H1 (cell line): ENCODE measurements around the gene ANXA2R. TPM values are rescaled to one million over a fixed set of nuclear protein-coding genes. Genes with fewer than 3 reads are reported as not detected.
A peak's percentile ranks its signal among the peaks of the same experiment; 100 is the strongest.

Experiments used
- CTCF ChIA-PET: fragments of 300-600 bp; sonication (Branson Sonifier 250); formaldehyde crosslinking; loops from one replicate; lab custom pipeline; 2021; ENCODE audit not compliant: partially characterized antibody; lab: Charles Lee
- POLR2A ChIA-PET: fragments of 300-600 bp; sonication (Branson Sonifier 250); formaldehyde crosslinking; loops from one replicate; lab custom pipeline; 2021; ENCODE audit warnings: inconsistent platforms; ENCODE audit not compliant: partially characterized antibody; lab: Charles Lee
- DNase-seq, 2 experiments: peaks; one replicate each; pipeline versions ENCODE4 v3.0.0 to v3.0.0-alpha.2; 2010 to 2022; ENCODE audit warnings: low spot score in 2 of 2, low read depth in 1 of 2, mixed read lengths in 1 of 2
- FAIRE-seq: peaks from 2 replicates; lab custom pipeline; 2011; peaks lifted over from hg19 to GRCh38; lab: Jason Lieb, UNC
- H2AFZ ChIP-seq: 2 replicates; pipeline ENCODE4 v1.8.1; 2012; ENCODE audit warnings: low read length, inconsistent platforms
- H2AK5ac ChIP-seq: 2 replicates; pipeline ENCODE4 v1.6.1; 2013; ENCODE audit warnings: low read depth, low read length
- H2BK120ac ChIP-seq: replicated peaks from 2 replicates; pipeline ENCODE3; 2013; ENCODE audit warnings: low read depth, low read length, inconsistent platforms
- H2BK12ac ChIP-seq: 2 replicates; pipeline ENCODE4 v1.6.1; 2013; ENCODE audit warnings: low read depth, low read length
- H2BK15ac ChIP-seq: 2 replicates; pipeline ENCODE4 v1.6.1; 2013; ENCODE audit warnings: low read length
- H2BK20ac ChIP-seq: 2 replicates; pipeline ENCODE4 v1.6.1; 2013; ENCODE audit warnings: low read length
- H2BK5ac ChIP-seq: 2 replicates; pipeline ENCODE4 v1.6.1; 2013; ENCODE audit warnings: low read depth, low read length
- H3K14ac ChIP-seq: 2 replicates; pipeline ENCODE4 v1.6.1; 2013; ENCODE audit warnings: inconsistent platforms; ENCODE audit not compliant: insufficient read length
- H3K18ac ChIP-seq: 2 replicates; pipeline ENCODE4 v1.6.1; 2013; ENCODE audit warnings: low read length; ENCODE audit errors: extremely low read depth
- H3K23ac ChIP-seq: 2 replicates; pipeline ENCODE4 v1.6.1; 2013; ENCODE audit warnings: inconsistent platforms; ENCODE audit not compliant: insufficient read length
- H3K23me2 ChIP-seq: 2 replicates; pipeline ENCODE4 v1.6.1; 2013; ENCODE audit warnings: low read depth, low read length
- H3K27ac ChIP-seq: 2 replicates; pipeline ENCODE4 v1.6.1; 2011; ENCODE audit warnings: low read depth, low read length, inconsistent platforms
- H3K27me3 ChIP-seq, 4 experiments: replicated peaks in 1 of 4; 1 replicate in 1 of 4; 2 replicates in 3 of 4; pipeline versions ENCODE4 v1.6.1 to v1.8.1; 2011 to 2013; ENCODE audit warnings: low read length in 3 of 4, mild to moderate bottlenecking in 3 of 4, inconsistent platforms in 2 of 4, mixed read lengths in 2 of 4, moderate library complexity in 1 of 4; ENCODE audit not compliant: control insufficient read depth in 3 of 4, insufficient read depth in 3 of 4; ENCODE audit errors: extremely low read depth in 1 of 4
- H3K36me3 ChIP-seq, 4 experiments: 2 replicates each; pipeline versions ENCODE4 v1.6.1 to v1.8.1; 2011 to 2013; ENCODE audit warnings: mild to moderate bottlenecking in 4 of 4, low read length in 3 of 4, moderate library complexity in 2 of 4, control low read depth in 1 of 4, inconsistent platforms in 1 of 4; ENCODE audit not compliant: insufficient read depth in 4 of 4, control insufficient read depth in 2 of 4
- H3K4ac ChIP-seq: replicated peaks from 2 replicates; pipeline ENCODE3; 2013; ENCODE audit warnings: low read length, low read depth, mixed read lengths, inconsistent platforms; ENCODE audit not compliant: insufficient read length
- H3K4me1 ChIP-seq, 4 experiments: replicated peaks in 1 of 4; 1 replicate in 1 of 4; 2 replicates in 3 of 4; pipeline versions ENCODE4 v1.6.1 to v1.8.1; 2011 to 2013; ENCODE audit warnings: low read length in 3 of 4, inconsistent platforms in 2 of 4, mixed read lengths in 1 of 4; ENCODE audit not compliant: insufficient read depth in 4 of 4, control insufficient read depth in 3 of 4
- H3K4me2 ChIP-seq, 2 experiments: 2 replicates each; pipeline versions ENCODE4 v1.6.1 to v1.8.1; 2011 to 2013; ENCODE audit warnings: low read depth in 2 of 2, low read length in 2 of 2, control low read depth in 1 of 2, inconsistent platforms in 1 of 2, mild to moderate bottlenecking in 1 of 2; ENCODE audit not compliant: insufficient read depth in 1 of 2
- H3K4me3 ChIP-seq, 4 experiments: fragments of 200-600, 300-600 bp in 1 of 4; sonication (generic), shearing (Covaris generic), sonication (Bioruptor Twin) in 1 of 4; 2 replicates each; pipeline versions ENCODE4 v1.5.1 to v1.8.1; 2011 to 2016; ENCODE audit warnings: low read length in 4 of 4, low read depth in 3 of 4, control low read depth in 2 of 4, inconsistent platforms in 2 of 4, mild to moderate bottlenecking in 2 of 4, mixed read lengths in 1 of 4, moderate library complexity in 1 of 4; ENCODE audit not compliant: insufficient read depth in 2 of 4; ENCODE audit errors: extremely low read depth in 1 of 4
- H3K56ac ChIP-seq: replicated peaks from 2 replicates; pipeline ENCODE3; 2013; ENCODE audit warnings: low read depth, mild to moderate bottlenecking, mixed read lengths, low read length, inconsistent platforms; ENCODE audit not compliant: insufficient read length
- H3K79me1 ChIP-seq: 2 replicates; pipeline ENCODE4 v1.6.1; 2013; ENCODE audit warnings: low read depth, low read length, control low read depth
- H3K79me2 ChIP-seq, 2 experiments: 2 replicates each; pipeline versions ENCODE4 v1.6.1 to v1.8.1; 2012 to 2013; ENCODE audit warnings: low read length in 2 of 2, mild to moderate bottlenecking in 2 of 2, inconsistent platforms in 1 of 2; ENCODE audit not compliant: insufficient read depth in 2 of 2, control insufficient read depth in 1 of 2
- H3K9ac ChIP-seq, 4 experiments: replicated peaks in 1 of 4; 1 replicate in 1 of 4; 2 replicates in 3 of 4; pipeline versions ENCODE4 v1.6.1 to v1.8.1; 2011 to 2013; ENCODE audit warnings: low read depth in 3 of 4, low read length in 3 of 4, control low read depth in 2 of 4, mild to moderate bottlenecking in 2 of 4, moderate library complexity in 2 of 4, inconsistent platforms in 1 of 4; ENCODE audit errors: extremely low read depth in 1 of 4
- H3K9me3 ChIP-seq, 2 experiments: 2 replicates each; pipeline versions ENCODE4 v1.6.1 to v1.8.1; 2012 to 2013; ENCODE audit warnings: mild to moderate bottlenecking in 2 of 2, moderate library complexity in 2 of 2, control low read depth in 1 of 2, inconsistent platforms in 1 of 2, low read depth in 1 of 2, low read length in 1 of 2, mixed read lengths in 1 of 2; ENCODE audit not compliant: insufficient read depth in 2 of 2
- H4K20me1 ChIP-seq, 2 experiments: replicated peaks in 1 of 2; 2 replicates each; pipeline versions ENCODE3 to v1.8.1; 2011 to 2013; ENCODE audit warnings: inconsistent platforms in 2 of 2, low read length in 2 of 2, mild to moderate bottlenecking in 1 of 2; ENCODE audit not compliant: insufficient read depth in 2 of 2, control insufficient read depth in 1 of 2
- H4K5ac ChIP-seq: 2 replicates; pipeline ENCODE4 v1.6.1; 2013; ENCODE audit warnings: low read length, low read depth, mixed read lengths, inconsistent platforms; ENCODE audit not compliant: insufficient read length
- H4K8ac ChIP-seq: 2 replicates; pipeline ENCODE4 v1.8.0; 2013; ENCODE audit warnings: mild to moderate bottlenecking, moderate library complexity, low read length, inconsistent platforms; ENCODE audit not compliant: insufficient read depth; ENCODE audit errors: extremely low read depth
- H4K91ac ChIP-seq: replicated peaks from 2 replicates; pipeline ENCODE3; 2013; ENCODE audit warnings: low read length, mixed read lengths, inconsistent platforms; ENCODE audit not compliant: insufficient read length
- CBX8 ChIP-seq: fragments of 300-800, 300-1000 bp; sonication (generic); IDR thresholded peaks from 2 replicates; pipeline ENCODE4 v1.7.1; 2016; ENCODE audit warnings: low read depth, low read length, borderline replicate concordance
- HDAC2 ChIP-seq, 2 experiments: fragments of 300-600 bp in 1 of 2; sonication (generic) in 1 of 2; IDR thresholded peaks; 2 replicates each; pipeline ENCODE4 v1.6.1; 2011 to 2012; ENCODE audit warnings: low read depth in 2 of 2, low read length in 2 of 2, mild to moderate bottlenecking in 2 of 2, moderate library complexity in 2 of 2, borderline replicate concordance in 1 of 2, inconsistent platforms in 1 of 2
- RNF2 ChIP-seq: fragments of 200-900, 300-1000 bp; sonication (generic); IDR thresholded peaks from 2 replicates; pipeline ENCODE4 v1.7.1; 2016; ENCODE audit warnings: borderline replicate concordance, low read depth, mild to moderate bottlenecking, antibody characterized with exemption, low read length; ENCODE audit not compliant: poor library complexity, severe bottlenecking; ENCODE audit errors: missing control alignments
- SRF ChIP-seq: IDR thresholded peaks from 2 replicates; pipeline ENCODE4 v1.6.1; 2011; ENCODE audit warnings: mild to moderate bottlenecking, low read depth, low read length, moderate library complexity
- WGBS, 2 experiments: shearing (Covaris generic) in 1 of 2; methylation state at CpG; one replicate each; pipeline versions ENCODE4 v1.1.6 to v1.1.7; 2013 to 2015; ENCODE audit warnings: low lambda C conversion rate in 2 of 2, mixed read lengths in 2 of 2, inconsistent platforms in 1 of 2, low coverage in 1 of 2, missing lambda C conversion rate in 1 of 2; ENCODE audit not compliant: insufficient replicate concordance in 2 of 2, insufficient coverage in 1 of 2, insufficient read length in 1 of 2; ENCODE audit errors: extremely low coverage in 1 of 2, missing lambda C conversion rate in 1 of 2; 5-methylcytosine and 5-hydroxymethylcytosine counted together
- polyA plus RNA-seq, 7 experiments: library from polyadenylated mRNA; depleted of rRNA in 3 of 7; stranded (reverse) in 5 of 7; unstranded in 2 of 7; fragments of >200 nt in 5 of 7; fragments of 200-250 nt in 2 of 7; gene quantifications; 1 replicate in 5 of 7; 2 replicates in 1 of 7; 4 replicates in 1 of 7; pipeline versions ENCODE4 v1.2.1 to v1.2.3, GENCODE V29; 2011 to 2013; ENCODE audit warnings: missing spikeins in 2 of 7, mixed read lengths in 2 of 7
- total RNA-seq: library from RNA; stranded (reverse); fragmentation: NEBNext Ultra II Directional; extraction: Animal tissue kit (Norgen Biotek cat#: 25700); gene quantifications from 2 replicates; pipeline ENCODE4 v1.2.1, GENCODE V29; 2021
- TF ChIP-seq, protein P1 (sequence below): IDR thresholded peaks from 2 replicates; pipeline ENCODE4 v1.6.1; 2012; ENCODE audit warnings: inconsistent platforms

Gene ANXA2R
- total and polyA plus RNA-seq, 2 of the 8 experiments (the other 6 are each of a cell fraction or from before 2014, with no cell fraction given): 0.08 to 0.17 TPM

DNA sequence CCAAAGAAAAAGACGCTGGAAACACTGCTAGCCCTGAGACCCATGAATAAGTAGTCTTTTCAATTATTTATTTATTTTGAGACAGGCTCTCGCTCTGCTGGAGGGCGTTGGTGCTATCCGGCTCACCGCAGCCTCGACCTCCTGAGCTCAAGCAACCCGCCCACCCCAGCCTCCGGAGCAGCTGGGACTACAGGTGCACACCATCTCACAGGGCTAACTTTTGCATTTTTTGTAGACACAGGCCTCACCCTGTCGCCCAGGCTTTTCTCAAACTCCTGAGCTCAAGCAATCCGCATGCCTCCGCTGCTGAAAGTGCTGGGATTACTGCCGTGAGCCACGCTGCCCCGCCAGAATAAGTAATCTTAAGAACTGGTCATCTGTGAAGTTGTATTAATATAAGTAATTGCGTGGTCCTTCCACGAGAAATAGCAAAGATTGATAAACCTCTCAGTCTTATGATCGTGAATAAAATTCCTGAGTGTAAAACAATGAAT, 1.6 kb downstream of the ANXA2R start:
- no peak overlapping the region for H3K4ac ChIP-seq
- H2BK15ac ChIP-seq: no peak overlapping the region
- H3K79me1 ChIP-seq: no peaks in the 10 kb centered on the region; the same call in 1 of the 2 replicates
- no peak overlapping the region for H2AFZ ChIP-seq
- ChIA-PET POLR2A (interaction anchor here (1.1 to 3.2 kb wide), 5 partner anchors 19 to 82 kb away, joined by 3 to 9 read pairs (median 6); partner anchors contain the start of gene ZNF131), CTCF (interaction anchor here (0.7 to 4.3 kb wide), 14 partner anchors 14 to 130 kb away, joined by 3 to 25 read pairs (median 5); no protein-coding TSS in a partner anchor)
- no peak overlapping the region for H3K23ac ChIP-seq
- no peak for DNase-seq
- no peak overlapping the region for H3K56ac ChIP-seq
- peaks cover 33 to 53% of the 10 kb centered on the region in 2 experiments for H4K20me1 ChIP-seq
- H4K5ac ChIP-seq: no peak overlapping the region
- H3K27me3 ChIP-seq: peaks cover 87 to 99% (median 93%) of the 10 kb centered on the region in 4 experiments
- H3K36me3 ChIP-seq: no peaks in the 10 kb centered on the region; a peak in 1 of 8 replicates
- H2AK5ac ChIP-seq: no peak overlapping the region
- no peak overlapping the region for H3K4me3 ChIP-seq
- no peak overlapping the region for H4K8ac ChIP-seq
- H3K9me3 ChIP-seq: no peaks in the 10 kb centered on the region
- H2BK20ac ChIP-seq: no peak overlapping the region
- H3K79me2 ChIP-seq: no peaks in the 10 kb centered on the region
- peaks cover 3 to 35% (median 18%) of the 10 kb centered on the region in 4 experiments for H3K4me1 ChIP-seq
- 13% methylated on average over 17 of the region's 17 CpGs; no CpG with 5 or more reads in 1 of the 2 experiments for whole genome bisulfite sequencing, 2 experiments
- H2BK5ac ChIP-seq: no peak overlapping the region
- H3K27ac ChIP-seq: no peak overlapping the region
- TF ChIP-seq CBX8: no peak; the same call in 1 of the 2 replicates
- TF ChIP-seq RNF2: peak; percentile 94
- TF ChIP-seq SRF: no peak
- TF ChIP-seq, protein P1, sequence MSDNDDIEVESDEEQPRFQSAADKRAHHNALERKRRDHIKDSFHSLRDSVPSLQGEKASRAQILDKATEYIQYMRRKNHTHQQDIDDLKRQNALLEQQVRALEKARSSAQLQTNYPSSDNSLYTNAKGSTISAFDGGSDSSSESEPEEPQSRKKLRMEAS: no peak
- no peak for TF ChIP-seq HDAC2 (IDR thresholded peaks at IDR 0.05; ENCODE audit: borderline replicate concordance in 1 of 2, low read depth in 2 of 2, low read length in 2 of 2)
- FAIRE-seq: no peak
- H3K9ac ChIP-seq: no peak overlapping the region
- no peaks in the 10 kb centered on the region; the same call in 1 of the 2 replicates for H3K23me2 ChIP-seq
- H4K91ac ChIP-seq: no peak overlapping the region
- no peak overlapping the region for H3K14ac ChIP-seq
- no peak overlapping the region for H2BK120ac ChIP-seq
- no peak overlapping the region; the same call in 1 of the 2 replicates for H2BK12ac ChIP-seq
- peak overlapping the region in 1 of 2 experiments; percentile 28; a peak in 1 of 4 replicates for H3K4me2 ChIP-seq
- H3K18ac ChIP-seq: no peak overlapping the region
